ENCODE data around the gene TEX9.

The TEX9 gene

GRCh38 chr15:56454836-56455235, 89.6 kb downstream of the TEX9 start:
- no peak for DNase-seq (ENCODE audit: low read depth)

- no peak for DNase-seq (ENCODE audit: low read depth)
Observed at GRCh38 chr15:56456229-56456628, 91.0 kb downstream of the TEX9 start.

- no peak for DNase-seq (ENCODE audit: low read depth)
Observed at GRCh38 chr15:56459096-56459495, 93.9 kb downstream of the TEX9 start.

GRCh38 chr15:56460071-56460470, 94.8 kb downstream of the TEX9 start:
- DNase-seq (ENCODE audit: low read depth) = peak; percentile 53

GRCh38 chr15:56460947-56461346, 95.7 kb downstream of the TEX9 start:
- DNase-seq (ENCODE audit: low read depth) = no peak

- DNase-seq (ENCODE audit: low read depth) = peak; percentile 96
Observed at GRCh38 chr15:56464893-56465520, 99.8 kb downstream of the TEX9 start, which contains the start of gene MNS1. Gene MNS1, minus strand, starts transcription at chr15:56465137. Its CDS starts 165 bp downstream, at chr15:56464972.

- no peak for DNase-seq (ENCODE audit: low read depth)
Observed at GRCh38 chr15:56467616-56468015, 102.4 kb downstream of the TEX9 start.

GRCh38 chr15:56468401-56468800, 103.2 kb downstream of the TEX9 start:
- DNase-seq (ENCODE audit: low read depth) = peak; percentile 35

GRCh38 chr15:56469483-56469882, 104.3 kb downstream of the TEX9 start:
- DNase-seq (ENCODE audit: low read depth) = no peak

GRCh38 chr15:56471440-56472069, 106.3 kb downstream of the TEX9 start:
- no peak for DNase-seq (ENCODE audit: low read depth)

- no peak for DNase-seq (ENCODE audit: low read depth)
Observed at GRCh38 chr15:56472278-56472677, 107.1 kb downstream of the TEX9 start.

- no peak for DNase-seq (ENCODE audit: low read depth)
Observed at GRCh38 chr15:56473017-56473416, 107.8 kb downstream of the TEX9 start.

GRCh38 chr15:56475351-56475750, 110.1 kb downstream of the TEX9 start:
- no peak for DNase-seq (ENCODE audit: low read depth)
